KOPT-K1 (cell line): Measurements from ENCODE around the gene LMF1.
A peak's percentile ranks its signal among the peaks of the same experiment; 100 is the strongest.

ENCODE experiments used
- H3K27ac ChIP-seq: fragments of 200-600 bp; sonication (generic); 2 replicates; pipeline ENCODE4 v1.5.1; 2016; ENCODE audit warnings: antibody characterized with exemption, mild to moderate bottlenecking, low read depth, low read length; ENCODE audit not compliant: poor library complexity, severe bottlenecking
- H3K36me3 ChIP-seq: fragments of 200-600 bp; sonication (generic); 2 replicates; pipeline ENCODE4 v1.5.1; 2017; ENCODE audit warnings: antibody characterized with exemption, mild to moderate bottlenecking, low read length, moderate library complexity; ENCODE audit not compliant: insufficient read depth
- H3K9me3 ChIP-seq: fragments of 200-600 bp; sonication (generic); 2 replicates; pipeline ENCODE4 v1.5.1; 2017; ENCODE audit warnings: antibody characterized with exemption, low read length, mild to moderate bottlenecking; ENCODE audit not compliant: insufficient read depth, poor library complexity, severe bottlenecking

LMF1 gene

DNA sequence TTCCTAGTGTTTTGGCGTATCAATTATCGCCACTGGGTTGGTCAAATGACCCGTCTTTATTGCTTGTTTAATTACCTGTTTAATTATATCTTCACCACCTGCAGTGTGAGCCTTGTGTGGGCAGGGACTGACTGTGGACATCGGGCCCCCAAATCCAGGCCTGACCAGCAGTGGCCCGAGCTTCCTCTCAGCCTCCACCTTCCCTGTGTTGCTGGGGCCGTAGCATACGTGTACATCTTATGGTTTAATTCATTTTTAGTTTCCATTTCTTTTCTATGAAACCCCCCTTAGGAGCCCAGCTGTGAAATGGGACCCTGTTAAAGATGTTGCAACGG lies 1.2 kb upstream of the LMF1 start:
- Histone ChIP-seq H3K9me3 (no peaks in the 10 kb centered on the region), H3K36me3 (peaks cover 4% of the 10 kb centered on the region; the same call in 1 of the 2 replicates), H3K27ac (no peak overlapping the region)

DNA sequence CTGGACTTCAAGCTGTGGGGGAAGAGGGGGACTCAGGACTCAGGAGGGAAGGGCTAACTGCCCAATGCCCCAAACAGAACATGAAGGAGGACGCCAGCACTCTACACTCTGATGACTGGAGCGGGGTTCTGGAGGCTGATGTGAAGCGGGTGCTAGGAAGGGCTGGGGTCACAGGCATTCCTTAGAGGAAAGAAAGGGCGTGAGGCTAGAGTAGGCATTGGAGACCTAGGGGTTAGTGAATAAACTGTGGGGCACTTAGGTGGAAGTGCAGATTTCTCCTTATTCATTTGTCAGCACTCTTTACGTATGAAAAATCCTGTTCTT lies 760 bp upstream of the LMF1 start:
- Histone ChIP-seq H3K36me3 (peaks cover 8% of the 10 kb centered on the region; the same call in 1 of the 2 replicates), H3K9me3 (no peaks in the 10 kb centered on the region), H3K27ac (no peak overlapping the region)

DNA sequence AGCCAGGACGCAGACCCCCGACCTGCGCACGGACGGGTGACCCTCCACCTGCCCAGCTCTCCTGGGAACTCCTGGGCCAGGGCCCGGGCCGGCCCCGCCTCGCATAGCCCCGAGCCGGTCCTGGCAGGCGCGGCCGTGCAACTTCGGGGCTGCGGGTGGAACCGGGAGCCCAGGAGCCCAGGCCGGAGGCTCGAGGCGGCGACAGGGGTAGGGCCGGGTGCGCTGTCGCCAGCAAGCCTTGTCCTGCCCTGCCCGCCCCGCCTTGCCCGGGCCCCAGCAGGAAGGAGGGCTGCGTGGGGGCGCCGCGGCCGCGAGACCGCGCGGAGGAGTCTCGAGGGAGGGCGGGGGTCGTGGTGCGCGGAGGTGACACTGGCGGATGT lies 408 bp downstream of the LMF1 start:
- Histone ChIP-seq H3K9me3 (no peaks in the 10 kb centered on the region), H3K27ac (peak overlapping the region; percentile 66), H3K36me3 (peaks cover 16% of the 10 kb centered on the region; the same call in 1 of the 2 replicates)

DNA sequence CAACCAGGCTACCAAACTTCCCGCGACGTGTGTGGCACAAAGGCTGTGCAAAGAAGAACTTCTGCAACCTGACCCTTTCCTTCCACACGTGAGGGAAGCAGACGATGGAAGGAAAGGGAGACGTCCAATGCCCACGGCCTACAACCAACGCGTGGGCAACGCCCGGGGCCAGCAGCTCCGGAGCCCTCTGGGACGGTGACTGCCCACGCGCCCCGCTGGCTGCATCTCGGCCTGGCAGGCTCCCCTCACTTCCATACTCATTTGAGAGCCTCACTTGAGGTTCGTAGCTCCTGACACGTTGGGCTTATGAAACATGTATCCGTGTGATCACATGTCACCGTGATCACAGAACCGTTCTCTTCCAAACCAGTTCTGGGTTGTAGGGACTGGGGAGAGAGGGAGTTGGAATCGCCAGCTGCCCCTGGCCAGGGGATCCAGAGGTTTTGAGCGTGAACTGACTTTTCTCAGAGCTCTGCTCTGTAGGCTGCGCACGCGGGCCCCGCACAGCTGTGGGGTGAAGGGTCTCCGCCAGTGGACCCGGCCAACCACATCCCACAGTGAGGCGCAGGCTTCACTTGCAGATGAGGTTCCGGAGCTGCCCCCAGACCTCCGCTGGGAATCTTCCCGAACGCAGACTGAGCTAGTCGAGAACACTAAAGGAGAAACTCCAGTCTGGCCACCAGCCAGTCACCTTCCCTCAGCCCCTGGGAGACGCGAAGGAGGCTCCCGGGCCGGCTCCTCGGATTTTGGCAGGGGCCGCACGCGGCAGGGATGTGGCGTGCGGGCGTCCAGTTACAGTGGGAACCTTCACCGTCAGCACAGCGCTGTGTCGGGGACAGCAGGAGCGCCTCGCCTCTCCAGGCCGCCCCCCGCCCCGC lies 1.0 kb downstream of the LMF1 start:
- Histone ChIP-seq H3K9me3 (no peaks in the 10 kb centered on the region), H3K36me3 (peaks cover 16% of the 10 kb centered on the region; the same call in 1 of the 2 replicates), H3K27ac (peak overlapping the region; percentile 66)

DNA sequence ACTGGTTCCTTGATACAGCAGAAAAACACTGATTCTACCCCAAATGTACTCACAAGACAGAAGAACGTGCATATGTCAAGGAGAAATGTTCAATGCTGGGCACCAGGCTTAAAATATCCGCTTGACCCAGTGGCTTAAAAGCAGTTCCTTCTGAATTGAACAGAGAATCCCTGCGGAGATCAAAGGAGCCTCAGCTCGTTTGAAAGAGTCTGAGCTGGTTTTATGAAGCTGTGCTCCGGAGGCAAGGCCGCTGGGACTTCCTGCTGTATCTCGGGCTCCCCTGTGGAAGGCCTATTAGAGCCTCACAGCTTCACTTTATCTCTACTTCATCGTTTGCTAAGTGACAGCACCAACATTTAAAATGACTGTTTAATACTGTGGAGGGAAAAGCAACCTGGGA lies 2.2 kb downstream of the LMF1 start:
- peaks cover 16% of the 10 kb centered on the region; the same call in 1 of the 2 replicates for H3K36me3 ChIP-seq
- H3K9me3 ChIP-seq, result no peaks in the 10 kb centered on the region
- no peak overlapping the region for H3K27ac ChIP-seq

DNA sequence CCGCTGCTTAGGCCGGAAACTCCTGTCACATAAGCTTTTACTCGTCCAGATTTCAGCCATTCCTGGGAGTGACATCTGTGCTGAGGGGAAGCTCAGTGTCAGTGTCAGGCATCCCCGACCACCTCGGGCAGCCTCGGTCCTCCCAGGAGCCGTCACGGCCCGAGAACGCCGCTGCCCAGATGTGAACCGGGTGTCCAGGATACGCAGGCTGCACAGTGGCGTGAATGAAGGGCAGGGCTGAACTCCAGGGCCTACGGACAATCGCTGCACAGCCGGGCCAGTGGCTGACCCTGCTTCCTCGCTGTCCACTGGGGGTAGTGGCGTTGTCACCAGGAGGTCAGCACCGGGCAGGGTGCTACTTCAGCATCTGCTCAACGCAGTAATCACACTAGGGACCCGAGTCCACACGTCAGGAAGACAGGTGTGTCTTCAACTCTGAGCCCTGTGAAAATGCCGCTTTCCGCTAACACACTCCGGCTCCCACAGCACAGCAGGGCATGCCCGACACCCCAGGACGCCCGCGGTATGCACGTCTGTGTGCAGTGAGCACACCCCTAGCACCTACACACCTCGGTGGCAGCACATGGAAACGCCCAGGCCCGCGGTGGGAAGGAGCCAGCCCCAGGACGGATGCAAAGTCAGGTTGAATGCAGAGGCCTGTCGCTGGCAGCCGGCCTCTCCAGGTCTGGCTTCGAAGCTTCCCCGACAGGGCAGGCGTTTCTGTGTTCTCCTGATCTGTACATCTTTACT lies 3.1 kb downstream of the LMF1 start:
- H3K9me3 ChIP-seq, result no peaks in the 10 kb centered on the region
- no peak overlapping the region for H3K27ac ChIP-seq
- H3K36me3 ChIP-seq, result peaks cover 16% of the 10 kb centered on the region; the same call in 1 of the 2 replicates

DNA sequence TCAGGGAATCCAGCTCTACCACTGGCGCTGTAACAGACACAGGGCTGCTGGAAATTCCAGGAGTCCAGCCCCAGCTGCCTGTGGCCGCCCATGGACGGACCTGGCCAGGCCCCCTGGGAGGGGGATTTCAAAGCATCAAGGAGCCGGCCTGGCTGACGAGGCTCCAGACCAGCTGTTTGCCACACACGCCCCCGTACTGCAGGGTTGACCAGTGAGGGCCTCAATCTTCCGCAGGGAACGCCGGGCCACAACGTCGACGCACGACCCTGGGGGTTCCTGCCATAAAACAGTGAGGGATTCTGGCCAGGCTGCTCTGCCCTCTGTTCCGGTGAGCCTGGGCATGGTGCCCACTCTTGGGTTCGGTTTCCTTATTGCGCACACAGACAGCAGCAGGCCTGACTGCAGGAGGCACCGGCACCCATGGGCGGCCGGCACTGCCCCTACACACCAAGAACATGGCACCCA lies 3.7 kb downstream of the LMF1 start:
- Histone ChIP-seq H3K36me3 (peaks cover 16% of the 10 kb centered on the region; the same call in 1 of the 2 replicates), H3K9me3 (no peaks in the 10 kb centered on the region), H3K27ac (no peak overlapping the region)

DNA sequence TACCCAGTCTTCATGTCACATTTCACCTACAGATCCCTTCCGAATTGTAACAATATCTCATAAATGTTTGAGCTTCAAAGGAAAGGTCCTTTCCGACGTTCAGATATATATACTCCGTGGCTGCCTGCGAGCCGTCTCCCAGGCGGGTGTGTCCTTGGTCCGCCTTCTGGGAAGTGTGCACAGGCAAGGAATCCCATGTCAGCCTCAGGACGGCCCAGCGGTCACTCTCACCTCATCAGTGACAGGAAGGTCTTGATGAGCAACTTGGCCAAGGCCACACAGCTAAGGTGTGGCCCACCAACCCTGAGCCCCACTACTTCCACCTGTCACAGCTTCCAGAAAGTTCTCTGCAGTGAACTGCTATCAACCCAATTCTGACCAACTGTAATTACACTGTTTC lies 4.3 kb downstream of the LMF1 start:
- no peak overlapping the region for H3K27ac ChIP-seq
- H3K36me3 ChIP-seq, result peaks cover 16% of the 10 kb centered on the region; the same call in 1 of the 2 replicates
- no peaks in the 10 kb centered on the region for H3K9me3 ChIP-seq

DNA sequence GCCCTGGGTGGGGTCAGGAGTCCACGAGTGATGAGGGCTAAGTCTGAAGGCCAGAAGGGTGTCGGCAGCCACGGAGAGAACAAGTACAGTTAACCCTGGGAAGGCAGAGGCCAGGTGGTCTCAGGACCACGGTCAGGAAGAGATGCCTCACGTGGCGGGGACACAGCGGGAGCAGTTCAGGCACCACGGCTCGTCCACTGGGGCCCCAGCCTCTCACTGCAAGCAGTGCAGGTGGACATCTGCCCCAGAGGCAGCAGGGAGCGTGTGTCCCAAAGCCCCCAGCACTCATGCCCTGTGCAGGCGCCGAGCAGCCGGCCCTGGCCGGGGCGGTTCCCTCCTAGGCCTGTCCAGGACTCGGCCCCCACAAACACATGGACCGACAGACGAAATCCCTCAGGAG lies 4.7 kb downstream of the LMF1 start:
- Histone ChIP-seq H3K9me3 (no peaks in the 10 kb centered on the region), H3K27ac (no peak overlapping the region), H3K36me3 (peaks cover 16% of the 10 kb centered on the region; the same call in 1 of the 2 replicates)

DNA sequence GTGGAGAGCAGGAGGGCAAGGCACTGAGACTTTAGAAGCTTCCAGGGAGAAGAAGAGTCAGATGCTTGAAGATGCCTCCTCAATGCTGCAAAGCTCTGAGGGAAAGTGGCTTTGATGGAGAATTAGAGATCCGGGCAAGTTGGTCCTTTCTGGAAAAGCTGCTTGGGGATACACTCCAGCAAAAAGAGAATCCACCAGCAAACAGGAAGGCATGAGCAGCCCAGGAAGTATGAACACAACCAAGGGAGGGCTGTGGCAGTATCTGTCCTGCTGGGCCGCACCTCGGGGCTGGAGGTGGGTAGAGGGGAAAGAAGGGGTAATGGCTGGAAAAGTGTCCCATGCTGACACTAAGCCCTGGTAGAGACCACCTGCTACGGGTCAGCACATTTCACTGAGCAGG lies 5.3 kb downstream of the LMF1 start:
- no peak overlapping the region for H3K27ac ChIP-seq
- H3K9me3 ChIP-seq, result no peaks in the 10 kb centered on the region
- peaks cover 16% of the 10 kb centered on the region; the same call in 1 of the 2 replicates for H3K36me3 ChIP-seq

DNA sequence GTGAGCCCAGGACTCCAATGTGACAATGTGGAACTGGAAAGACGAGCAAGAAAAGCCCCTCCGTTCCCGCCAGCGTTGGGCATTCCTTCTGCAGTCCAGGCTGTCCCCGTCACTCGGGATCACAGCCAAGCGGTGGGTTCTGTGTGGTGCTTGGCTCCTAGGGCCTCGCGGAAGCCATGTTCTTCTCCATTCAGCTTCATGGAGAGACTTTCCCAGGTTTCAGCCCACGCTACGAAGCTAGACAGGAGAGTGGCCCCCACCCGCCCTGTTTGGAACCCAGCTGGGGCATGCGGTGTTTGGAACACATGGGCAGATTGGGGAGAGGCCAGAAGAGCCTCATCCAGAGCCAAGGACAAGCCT lies 5.8 kb downstream of the LMF1 start:
- Histone ChIP-seq H3K9me3 (no peaks in the 10 kb centered on the region), H3K36me3 (peaks cover 16% of the 10 kb centered on the region; the same call in 1 of the 2 replicates), H3K27ac (no peak overlapping the region)

DNA sequence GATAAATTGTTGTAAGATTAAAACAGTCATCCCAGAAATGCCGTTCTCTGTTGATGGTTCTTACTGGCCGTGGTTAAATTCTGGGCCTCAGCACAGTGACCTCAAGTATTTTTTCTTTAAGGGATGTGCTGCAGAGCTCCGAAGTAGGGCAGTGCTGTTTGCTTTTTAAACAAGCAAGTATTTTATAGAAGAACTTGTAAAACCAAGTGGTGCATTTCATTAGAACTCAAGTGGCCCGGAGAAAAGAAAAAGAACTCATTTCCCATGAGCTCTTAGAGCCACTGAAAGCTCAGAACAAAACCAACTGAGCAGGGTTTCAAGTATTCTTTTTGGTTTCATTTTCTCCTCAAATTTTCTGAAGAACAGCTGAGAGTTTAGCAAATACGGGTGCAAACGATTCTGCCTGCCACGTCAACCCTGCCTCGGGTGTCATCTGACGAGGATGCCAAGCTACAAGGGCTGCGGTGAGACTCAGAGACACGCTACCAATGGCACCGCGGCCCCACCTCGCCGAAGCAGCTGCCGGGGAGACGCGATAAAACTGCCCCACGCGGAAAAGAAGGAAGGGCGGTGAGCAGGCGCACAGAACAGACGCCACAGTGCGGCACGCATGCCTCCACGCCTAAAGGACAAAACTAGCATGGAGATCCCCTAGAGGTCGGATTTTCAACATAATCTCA lies 6.3 kb downstream of the LMF1 start:
- H3K27ac ChIP-seq, result no peak overlapping the region
- peaks cover 16% of the 10 kb centered on the region; the same call in 1 of the 2 replicates for H3K36me3 ChIP-seq

DNA sequence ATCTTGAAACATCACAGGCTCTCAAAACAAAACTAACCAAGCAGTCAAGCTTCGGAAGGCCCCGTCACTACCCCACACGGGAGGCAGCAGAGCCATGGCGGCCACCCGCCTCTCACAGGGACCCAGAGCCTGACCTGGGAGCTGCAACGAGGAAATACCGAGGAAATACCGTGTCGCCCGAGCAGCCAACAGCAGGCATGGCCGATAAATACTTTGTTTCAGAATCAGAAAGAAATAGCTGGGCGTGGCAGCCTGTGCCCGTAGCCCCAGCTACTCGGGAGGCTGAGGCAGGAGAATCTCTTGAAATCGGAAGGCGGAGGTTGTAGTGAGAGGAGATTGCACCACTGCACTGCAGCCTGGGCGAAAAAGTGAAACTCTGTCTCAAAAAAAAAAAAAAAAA lies 6.9 kb downstream of the LMF1 start:
- Histone ChIP-seq H3K36me3 (peaks cover 16% of the 10 kb centered on the region; the same call in 1 of the 2 replicates), H3K9me3 (no peaks in the 10 kb centered on the region), H3K27ac (no peak overlapping the region)

More for the DNA sequence above, 6.3 kb downstream of the LMF1 start:
- no peaks in the 10 kb centered on the region for H3K9me3 ChIP-seq

DNA sequence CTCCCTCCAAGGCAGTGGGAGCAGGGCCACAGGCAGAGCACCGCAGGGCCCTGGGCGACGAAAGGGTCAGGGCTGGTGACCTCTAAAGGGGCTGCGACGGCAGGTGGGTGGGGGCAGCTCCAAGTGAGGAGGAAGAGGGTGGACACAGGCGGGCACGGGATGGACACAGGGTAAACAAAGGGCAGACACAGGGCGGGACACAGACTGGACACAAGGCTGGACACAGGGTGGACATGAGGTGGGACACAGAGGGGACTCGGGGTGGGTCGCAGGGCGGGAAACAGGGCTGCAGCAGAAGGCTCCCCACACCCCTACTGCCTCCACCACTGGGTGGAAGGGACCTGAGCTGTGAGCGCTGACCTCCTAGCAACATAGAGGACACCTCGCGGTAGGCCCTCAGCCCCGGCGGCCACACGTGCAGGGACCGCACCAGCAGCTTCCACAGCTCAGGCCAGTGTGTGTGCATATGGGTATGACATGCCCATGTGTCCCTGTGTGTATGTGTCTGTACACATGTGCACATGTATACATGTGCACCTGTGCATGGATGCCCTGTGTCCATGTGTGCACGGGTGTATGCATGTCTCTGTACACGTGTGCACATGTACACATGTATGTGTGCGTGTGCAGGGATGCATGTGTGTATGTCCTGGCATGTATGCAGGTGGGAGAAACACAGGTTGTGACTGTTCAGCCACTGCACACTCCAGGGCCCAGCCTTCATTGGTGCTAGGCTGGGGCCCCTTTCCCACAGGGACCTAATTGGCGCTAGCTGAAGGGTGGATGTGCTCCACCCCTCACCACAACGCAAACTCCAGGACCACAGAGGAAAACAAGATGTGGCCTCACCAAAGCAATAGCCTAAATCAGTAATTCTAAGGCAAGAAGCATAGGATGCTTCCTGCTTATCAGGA lies 7.6 kb downstream of the LMF1 start:
- Histone ChIP-seq H3K9me3 (no peaks in the 10 kb centered on the region), H3K36me3 (peaks cover 16% of the 10 kb centered on the region; the same call in 1 of the 2 replicates), H3K27ac (no peak overlapping the region)
